Fibroblast of mammary gland (primary cell): Measurements from ENCODE around the gene PLEKHA5.

Experiments
- DNase-seq: peaks from one replicate; pipeline ENCODE4 v3.0.0-alpha.2; 2010; ENCODE audit warnings: low read depth
- H3K4me3 ChIP-seq: 2 replicates; pipeline ENCODE4 v1.5.1; 2011; ENCODE audit warnings: low read depth, mild to moderate bottlenecking, low read length, moderate library complexity; ENCODE audit not compliant: control insufficient read depth
- TF ChIP-seq, protein P1 (sequence below): conservative IDR thresholded peaks from 2 replicates; pipeline ENCODE4 v1.5.1; 2011; ENCODE audit warnings: low read depth, low read length, inconsistent platforms; ENCODE audit not compliant: control insufficient read depth, insufficient read depth

PLEKHA5 gene

DNA sequence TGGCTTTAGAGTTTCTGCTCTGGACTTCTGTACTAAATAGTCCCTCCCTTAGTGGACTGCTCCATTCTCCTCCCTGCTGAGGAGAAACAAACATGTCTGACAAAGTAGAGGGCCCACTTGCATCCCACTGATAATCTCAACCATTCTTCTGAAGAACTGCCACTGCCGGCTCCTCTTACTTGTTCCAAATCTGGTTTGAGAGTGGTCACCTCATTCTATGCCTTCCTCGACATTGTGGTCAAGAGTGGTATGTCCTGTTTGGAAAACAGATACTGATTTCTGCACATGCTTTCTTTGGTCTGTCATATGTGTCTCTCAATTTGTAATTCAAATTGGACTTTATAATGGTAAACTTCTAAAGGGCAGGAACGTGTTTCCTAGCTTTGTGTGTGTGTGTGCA, 36.3 kb upstream of the PLEKHA5 start:
- DNase-seq = no peak
- no peak overlapping the region for H3K4me3 ChIP-seq
- TF ChIP-seq, protein P1, sequence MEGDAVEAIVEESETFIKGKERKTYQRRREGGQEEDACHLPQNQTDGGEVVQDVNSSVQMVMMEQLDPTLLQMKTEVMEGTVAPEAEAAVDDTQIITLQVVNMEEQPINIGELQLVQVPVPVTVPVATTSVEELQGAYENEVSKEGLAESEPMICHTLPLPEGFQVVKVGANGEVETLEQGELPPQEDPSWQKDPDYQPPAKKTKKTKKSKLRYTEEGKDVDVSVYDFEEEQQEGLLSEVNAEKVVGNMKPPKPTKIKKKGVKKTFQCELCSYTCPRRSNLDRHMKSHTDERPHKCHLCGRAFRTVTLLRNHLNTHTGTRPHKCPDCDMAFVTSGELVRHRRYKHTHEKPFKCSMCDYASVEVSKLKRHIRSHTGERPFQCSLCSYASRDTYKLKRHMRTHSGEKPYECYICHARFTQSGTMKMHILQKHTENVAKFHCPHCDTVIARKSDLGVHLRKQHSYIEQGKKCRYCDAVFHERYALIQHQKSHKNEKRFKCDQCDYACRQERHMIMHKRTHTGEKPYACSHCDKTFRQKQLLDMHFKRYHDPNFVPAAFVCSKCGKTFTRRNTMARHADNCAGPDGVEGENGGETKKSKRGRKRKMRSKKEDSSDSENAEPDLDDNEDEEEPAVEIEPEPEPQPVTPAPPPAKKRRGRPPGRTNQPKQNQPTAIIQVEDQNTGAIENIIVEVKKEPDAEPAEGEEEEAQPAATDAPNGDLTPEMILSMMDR = no peak

DNA sequence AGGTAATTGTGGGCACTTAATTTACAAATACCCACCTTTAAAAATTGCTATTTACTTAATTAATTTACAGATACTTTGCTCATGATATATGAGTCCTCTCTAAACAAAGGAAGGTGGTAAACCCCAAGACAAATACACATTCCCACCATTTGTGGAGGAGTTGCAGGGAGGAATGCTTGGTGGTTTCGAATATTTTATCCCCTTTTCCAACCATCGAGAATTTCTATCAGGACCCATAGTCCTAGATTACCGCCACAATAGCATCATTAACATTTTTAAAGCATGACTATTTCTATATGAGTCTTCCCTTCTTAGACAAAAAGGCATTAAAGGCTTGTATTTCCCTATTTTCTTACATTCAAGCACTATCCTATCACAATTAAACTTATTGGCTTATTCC, 34.2 kb upstream of the PLEKHA5 start:
- TF ChIP-seq, protein P1 = no peak
- DNase-seq = no peak
- H3K4me3 ChIP-seq = no peak overlapping the region

DNA sequence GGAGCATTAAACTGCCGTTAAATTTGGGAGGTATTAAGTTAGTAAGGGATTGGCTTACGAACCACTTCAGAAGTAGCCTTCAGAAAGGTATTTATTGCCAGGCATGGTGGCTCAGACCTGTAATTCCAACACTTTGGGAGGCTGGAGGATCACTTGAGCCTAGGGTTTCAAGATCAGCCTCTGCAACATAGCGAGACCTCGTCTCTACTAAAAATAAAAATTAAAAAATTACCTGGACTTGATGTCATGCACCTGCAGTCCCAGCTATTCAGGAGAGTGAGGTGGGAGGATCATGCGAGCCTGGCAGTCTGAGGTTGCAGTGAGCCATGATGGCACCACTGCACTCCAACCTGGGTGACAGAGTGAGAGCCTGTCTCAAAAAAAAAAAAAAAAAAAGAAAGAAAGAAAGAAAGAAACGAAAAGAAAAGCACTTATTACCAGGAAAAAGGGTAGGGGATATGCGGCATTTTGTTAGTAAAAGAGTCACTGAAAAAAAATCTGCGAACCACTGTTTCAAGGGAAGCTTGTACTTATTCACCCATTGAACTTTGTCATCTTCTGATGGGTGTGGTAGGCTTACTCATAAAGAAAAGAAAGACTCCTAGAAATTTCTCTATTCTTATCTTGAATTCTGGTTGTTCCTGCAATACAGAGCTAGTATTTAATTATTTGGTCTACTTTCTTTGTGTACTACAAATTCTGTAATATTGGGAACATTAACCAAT, 33.6 kb upstream of the PLEKHA5 start:
- peak; percentile 59 for DNase-seq
- TF ChIP-seq, protein P1 = no peak
- H3K4me3 ChIP-seq = no peak overlapping the region

DNA sequence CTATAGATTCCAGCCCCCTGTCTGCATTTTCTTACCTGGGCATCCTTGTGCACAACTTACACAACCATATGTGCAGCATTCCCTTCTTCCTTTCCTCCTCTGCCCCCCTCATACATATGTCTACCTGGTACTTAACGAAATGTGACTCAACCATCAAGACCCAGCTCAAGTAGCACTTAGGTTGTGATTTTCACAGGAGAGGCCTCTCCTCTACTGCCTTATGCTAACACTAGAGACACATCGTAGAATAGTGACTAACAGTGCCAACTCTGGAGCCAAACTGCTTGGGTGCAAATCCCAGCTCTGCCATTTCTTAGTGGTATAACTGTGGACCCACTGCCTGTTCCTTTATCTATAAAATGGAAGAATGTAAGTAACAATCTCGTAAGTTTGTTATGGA, 24.1 kb upstream of the PLEKHA5 start:
- no peak overlapping the region for H3K4me3 ChIP-seq
- TF ChIP-seq, protein P1 = no peak
- no peak for DNase-seq

DNA sequence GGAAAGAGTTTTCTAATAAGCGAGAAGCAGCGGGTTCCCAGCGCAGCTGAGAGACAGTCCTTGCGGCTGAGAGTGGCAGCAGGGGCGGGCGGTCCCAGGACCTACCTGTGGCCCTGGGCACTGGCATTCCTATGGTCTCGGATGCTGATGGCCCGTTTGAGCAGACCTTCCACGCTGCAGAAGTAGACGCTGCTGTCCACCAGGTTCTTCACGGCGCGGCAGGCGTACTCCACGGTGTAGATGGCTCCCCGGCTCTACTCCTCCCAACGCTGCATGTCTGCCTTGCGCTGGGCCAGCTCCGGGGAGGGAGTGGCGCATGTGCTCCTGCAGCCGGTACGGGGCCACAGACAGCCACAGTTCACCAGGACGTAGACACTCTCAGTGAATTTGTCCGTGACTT, 21.8 kb upstream of the PLEKHA5 start:
- no peak for DNase-seq
- TF ChIP-seq, protein P1 = no peak
- H3K4me3 ChIP-seq = no peak overlapping the region

DNA sequence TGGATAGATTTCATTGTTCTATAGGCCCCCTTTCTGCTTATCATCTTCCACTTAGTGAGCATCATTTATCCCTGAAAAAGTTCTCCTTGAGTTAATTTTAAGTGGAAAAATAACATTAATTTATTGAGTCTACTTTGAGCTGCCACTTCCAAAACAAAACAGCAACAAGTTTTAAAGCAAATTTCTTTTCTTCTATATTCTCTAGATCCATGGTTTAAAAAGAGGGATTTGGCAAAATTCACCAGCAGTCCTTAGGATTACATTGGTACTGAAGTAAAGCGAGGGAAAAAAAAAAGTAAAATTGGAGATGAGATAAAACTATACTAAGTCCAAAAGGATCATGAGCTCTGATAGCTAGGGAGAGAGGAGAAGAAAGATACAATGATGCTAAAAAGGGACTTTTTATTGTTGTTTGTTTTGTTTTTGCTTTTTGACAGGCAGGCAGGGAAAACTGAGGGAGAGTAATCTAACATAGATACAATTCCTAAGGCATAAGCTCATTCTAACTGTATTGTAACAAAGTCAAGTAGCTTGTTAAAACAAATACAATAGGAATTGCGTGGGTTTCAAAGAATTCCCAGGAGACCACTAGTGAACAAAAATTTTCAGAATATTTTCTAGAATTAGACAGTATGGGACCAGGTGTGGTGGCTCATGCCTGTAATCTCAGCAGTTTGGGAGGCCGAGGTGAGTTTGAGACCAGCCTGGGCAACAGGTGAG, 19.2 kb upstream of the PLEKHA5 start:
- no peak for DNase-seq
- TF ChIP-seq, protein P1 = no peak

DNA sequence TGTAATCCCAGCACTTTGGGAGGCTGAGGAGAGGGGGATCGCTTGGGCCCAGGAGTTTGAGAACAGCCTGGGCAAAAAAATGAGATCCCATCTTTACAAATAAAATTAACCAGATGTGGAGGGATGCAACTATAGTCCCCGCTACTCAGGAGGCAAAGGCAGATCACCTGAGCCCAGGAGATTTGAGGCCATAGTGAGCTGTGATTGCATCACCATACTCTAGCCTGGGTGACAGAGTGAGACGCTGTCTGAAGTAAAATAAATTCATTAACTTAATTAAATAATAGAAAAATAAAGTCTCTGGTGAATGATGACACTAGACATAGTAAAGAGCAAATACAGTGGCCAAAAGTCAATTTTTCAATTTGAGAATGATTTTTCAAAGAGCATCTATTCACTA, 16.1 kb upstream of the PLEKHA5 start:
- no peak for DNase-seq
- TF ChIP-seq, protein P1 = no peak

More for the DNA sequence above, 19.2 kb upstream of the PLEKHA5 start:
- H3K4me3 ChIP-seq = no peak overlapping the region

More for the DNA sequence above, 16.1 kb upstream of the PLEKHA5 start:
- H3K4me3 ChIP-seq = no peak overlapping the region
